IPS DF 6.9 (cell line): ENCODE measurements around the gene TBC1D16.

Experiments used
- DNase-seq: peaks from one replicate; pipeline ENCODE4 v3.0.0-alpha.2; 2013; ENCODE audit warnings: low read depth, low spot score
- H3K27ac ChIP-seq: one replicate; pipeline ENCODE4 v1.5.1; 2013; ENCODE audit warnings: low read length, control low read depth
- H3K27me3 ChIP-seq: 2 replicates; pipeline ENCODE4 v1.6.1; 2013; ENCODE audit warnings: mild to moderate bottlenecking, low read length; ENCODE audit not compliant: control insufficient read depth, insufficient read depth
- H3K36me3 ChIP-seq: 2 replicates; pipeline ENCODE4 v1.6.1; 2013; ENCODE audit warnings: low read length; ENCODE audit not compliant: control insufficient read depth, insufficient read depth
- H3K4me1 ChIP-seq: 2 replicates; pipeline ENCODE4 v1.6.1; 2013; ENCODE audit warnings: low read length; ENCODE audit not compliant: control insufficient read depth, insufficient read depth
- H3K4me3 ChIP-seq: 2 replicates; pipeline ENCODE4 v1.5.1; 2013; ENCODE audit warnings: mild to moderate bottlenecking, low read length
- H3K9me3 ChIP-seq: 2 replicates; pipeline ENCODE4 v1.6.1; 2013; ENCODE audit warnings: low read length, inconsistent platforms; ENCODE audit not compliant: control insufficient read depth, insufficient read depth
- WGBS: extraction: QIAGEN DNeasy Blood & Tissue Kit; methylation state at CpG from one replicate; pipeline ENCODE4 v1.1.7; 2013; ENCODE audit warnings: mixed read lengths, missing lambda C conversion rate; ENCODE audit not compliant: insufficient read length, insufficient coverage; 5-methylcytosine and 5-hydroxymethylcytosine counted together

TBC1D16 gene

GRCh38 chr17:79891113-79891730 lies 144.4 kb downstream of the TBC1D16 start:
- no peak for DNase-seq
- H3K27me3 ChIP-seq, result no peaks in the 10 kb centered on the region
- no peaks in the 10 kb centered on the region for H3K9me3 ChIP-seq
- no peaks in the 10 kb centered on the region for H3K4me1 ChIP-seq
- no CpG with 5 or more reads among the region's 16 CpGs for WGBS
- no peak overlapping the region for H3K27ac ChIP-seq
- no peaks in the 10 kb centered on the region for H3K36me3 ChIP-seq
- H3K4me3 ChIP-seq, result no peak overlapping the region

DNA sequence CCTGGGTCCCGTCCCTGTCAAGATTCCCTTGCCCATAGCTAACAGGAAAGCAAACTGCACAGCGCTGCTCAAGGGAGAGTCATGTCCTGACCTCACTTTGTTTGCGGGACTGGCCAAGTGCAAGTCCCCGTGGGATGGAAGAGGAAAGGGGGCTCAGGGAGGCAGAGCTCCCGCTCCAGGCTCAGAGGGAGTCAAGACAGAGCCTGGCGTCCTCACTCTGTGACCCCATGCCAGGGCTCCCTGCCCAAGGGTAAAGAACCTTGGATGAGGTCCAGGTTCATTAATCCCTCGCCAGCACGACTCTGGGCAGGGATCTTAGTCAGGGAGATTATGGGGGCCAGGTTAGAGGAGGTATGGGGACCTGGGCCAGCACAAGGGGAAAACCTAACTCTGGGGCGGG lies 145.0 kb downstream of the TBC1D16 start:
- Histone ChIP-seq H3K4me1 (no peaks in the 10 kb centered on the region), H3K27ac (no peak overlapping the region), H3K9me3 (no peaks in the 10 kb centered on the region), H3K27me3 (no peaks in the 10 kb centered on the region), H3K4me3 (no peak overlapping the region), H3K36me3 (no peaks in the 10 kb centered on the region)
- DNase-seq, result no peak
- no CpG with 5 or more reads among the region's 9 CpGs for WGBS

GRCh38 chr17:79888811-79889634 lies 146.6 kb downstream of the TBC1D16 start:
- no peak for DNase-seq
- Histone ChIP-seq H3K27ac (no peak overlapping the region), H3K36me3 (no peaks in the 10 kb centered on the region), H3K4me1 (no peaks in the 10 kb centered on the region), H3K4me3 (no peak overlapping the region), H3K27me3 (no peaks in the 10 kb centered on the region), H3K9me3 (no peaks in the 10 kb centered on the region)
- no CpG with 5 or more reads among the region's 22 CpGs for WGBS

GRCh38 chr17:79888009-79888540 lies 147.6 kb downstream of the TBC1D16 start:
- Histone ChIP-seq H3K4me1 (no peaks in the 10 kb centered on the region), H3K36me3 (no peaks in the 10 kb centered on the region), H3K9me3 (no peaks in the 10 kb centered on the region), H3K27me3 (no peaks in the 10 kb centered on the region), H3K4me3 (no peak overlapping the region), H3K27ac (no peak overlapping the region)
- no CpG with 5 or more reads among the region's 17 CpGs for WGBS
- no peak for DNase-seq

- no peak for DNase-seq
- H3K9me3 ChIP-seq, result no peaks in the 10 kb centered on the region
- no peaks in the 10 kb centered on the region for H3K36me3 ChIP-seq
- no peak overlapping the region for H3K4me3 ChIP-seq
- H3K4me1 ChIP-seq, result no peaks in the 10 kb centered on the region
- no peaks in the 10 kb centered on the region for H3K27me3 ChIP-seq
- no CpG with 5 or more reads among the region's 14 CpGs for WGBS
- no peak overlapping the region for H3K27ac ChIP-seq
Observed at GRCh38 chr17:79887451-79887991, 148.2 kb downstream of the TBC1D16 start.

DNA sequence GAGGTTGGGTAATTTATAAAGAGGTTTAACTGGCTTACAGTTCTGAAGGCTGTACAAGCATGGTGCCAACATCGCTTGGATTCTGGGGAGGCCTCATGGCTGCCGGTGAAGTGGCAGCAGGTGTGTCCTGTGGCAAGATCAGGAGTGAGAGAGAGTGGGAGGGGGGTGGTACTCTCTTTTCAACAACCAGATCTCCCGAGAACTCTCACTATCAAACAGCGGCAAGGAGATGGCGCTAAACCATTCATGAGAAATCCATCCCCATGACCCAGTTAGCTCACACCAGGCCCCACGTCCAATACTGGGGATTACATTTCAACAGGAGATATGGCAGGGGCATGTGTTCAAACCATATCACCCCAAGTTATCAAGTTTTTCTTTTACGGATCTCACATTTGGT lies 152.5 kb downstream of the TBC1D16 start:
- no peak for DNase-seq
- no peaks in the 10 kb centered on the region for H3K36me3 ChIP-seq
- H3K4me1 ChIP-seq, result no peaks in the 10 kb centered on the region
- H3K27ac ChIP-seq, result no peak overlapping the region
- no CpG with 5 or more reads among the region's 7 CpGs for WGBS
- H3K9me3 ChIP-seq, result no peaks in the 10 kb centered on the region
- no peak overlapping the region for H3K4me3 ChIP-seq
- no peaks in the 10 kb centered on the region for H3K27me3 ChIP-seq
